Tongue (tissue), 2 donors: ENCODE results near the gene SVOPL. TPM values are rescaled to one million over a fixed set of nuclear protein-coding genes. Genes with fewer than 3 reads are reported as not detected.
"Not testable (repeated sequence)": the region's sequence is repeated elsewhere in the genome, so short reads cannot be mapped to it uniquely, and the experiment has no call there.

ENCODE experiments used
- DNase-seq: peaks from one replicate; pipeline ENCODE4 v3.0.0-alpha.2; 2015
- total RNA-seq: library from RNA; depleted of rRNA; stranded (reverse); fragments of >200 nt; gene quantifications from one replicate; pipeline ENCODE4 v1.2.3, GENCODE V29; 2014

Gene SVOPL
- 0.72 TPM for total RNA-seq

GRCh38 chr7:138700857-138701536 lies at the start of gene SVOPL:
SVOPL (minus strand) TSS chr7:138701362; CDS start chr7:138679045, 22,317 bp downstream.
- DNase-seq = no peak

GRCh38 chr7:138750473-138750872 lies 49.3 kb upstream of the SVOPL start:
- DNase-seq = no peak

GRCh38 chr7:138749960-138750359 lies 48.8 kb upstream of the SVOPL start:
- DNase-seq = no peak

- DNase-seq = no peak
Measured at GRCh38 chr7:138748666-138749065, 47.5 kb upstream of the SVOPL start.

DNA sequence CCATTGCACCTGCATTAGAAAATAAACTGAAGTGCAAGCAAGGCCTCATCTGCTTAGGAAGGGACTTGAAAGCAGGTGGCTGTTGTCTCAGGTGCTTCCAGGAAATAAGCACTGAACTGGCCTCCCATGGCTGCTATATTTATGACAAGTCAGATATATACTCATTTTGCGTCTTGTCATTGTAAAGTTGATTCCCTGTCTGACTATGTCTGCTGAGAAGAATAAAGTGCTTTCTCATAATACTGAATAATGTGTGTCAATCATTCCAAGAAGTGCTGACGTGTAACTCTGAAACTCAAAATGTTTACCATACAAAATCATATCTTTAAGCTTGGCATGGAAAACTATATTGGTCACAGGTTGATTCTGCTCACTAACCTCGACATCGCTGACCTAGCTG lies 44.9 kb upstream of the SVOPL start:
- DNase-seq = no peak

- no peak for DNase-seq
Measured at GRCh38 chr7:138745189-138745588, 44.0 kb upstream of the SVOPL start.

GRCh38 chr7:138741453-138741735 lies 40.2 kb upstream of the SVOPL start:
- no peak for DNase-seq

- no peak for DNase-seq
Measured at GRCh38 chr7:138739859-138740258, 38.7 kb upstream of the SVOPL start.

DNA sequence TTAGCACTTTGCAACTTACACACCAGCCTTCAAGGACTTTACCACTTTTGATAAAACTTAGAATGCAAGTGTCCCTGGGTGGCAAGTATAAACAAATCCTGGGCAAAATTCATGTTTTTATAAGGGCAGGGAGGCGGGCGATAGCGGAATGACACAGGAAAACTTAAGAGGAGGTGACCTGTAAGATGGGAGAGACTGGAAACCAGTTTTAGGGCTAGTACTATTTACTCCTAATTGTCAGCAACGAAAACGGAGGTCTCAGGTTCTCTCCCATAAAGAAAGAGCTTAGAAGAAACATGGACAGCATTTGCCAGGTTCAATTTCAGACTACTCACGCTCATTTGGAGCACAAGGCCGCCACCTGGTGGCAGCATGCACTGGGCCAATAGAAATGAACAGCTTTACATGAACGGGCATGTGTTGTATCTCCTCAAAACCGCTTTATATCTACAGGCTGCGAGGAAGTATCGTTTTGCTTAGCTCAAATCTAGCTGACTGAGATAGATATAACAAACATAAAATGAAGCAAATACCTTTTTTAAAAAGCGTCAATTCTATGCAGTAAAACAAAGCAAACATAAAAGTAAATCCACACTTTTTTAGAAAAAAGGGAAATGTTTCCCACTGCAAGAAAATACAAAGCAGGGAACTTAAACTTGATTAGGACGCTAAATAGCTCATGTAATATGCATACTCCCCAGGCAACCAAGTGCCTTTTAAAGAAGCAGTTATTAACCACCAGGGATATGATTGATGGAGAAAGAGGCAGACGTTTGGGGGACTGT lies 37.6 kb upstream of the SVOPL start:
- DNase-seq = peak; percentile 96

- DNase-seq = no peak
Measured at GRCh38 chr7:138738114-138738513, 37.0 kb upstream of the SVOPL start.

DNA sequence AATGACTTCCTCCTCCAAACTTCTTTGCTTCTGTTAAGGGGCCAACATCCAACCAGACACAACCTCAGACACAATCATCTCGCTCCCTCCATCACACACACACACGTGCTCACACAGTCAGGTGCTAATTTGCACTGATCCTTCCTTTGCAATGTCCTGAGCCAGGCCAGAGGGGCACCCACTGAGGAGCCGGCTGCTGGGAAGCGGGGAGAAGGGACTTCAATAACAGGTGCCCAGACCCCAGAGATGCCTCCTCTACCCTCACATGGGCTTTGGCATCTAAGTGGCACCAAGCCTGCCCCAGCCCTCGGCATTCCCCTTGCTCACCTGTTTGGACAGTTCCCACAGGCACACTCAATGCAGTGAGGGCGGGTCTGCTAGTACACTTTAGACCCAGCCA lies 34.2 kb upstream of the SVOPL start:
- no peak for DNase-seq

DNA sequence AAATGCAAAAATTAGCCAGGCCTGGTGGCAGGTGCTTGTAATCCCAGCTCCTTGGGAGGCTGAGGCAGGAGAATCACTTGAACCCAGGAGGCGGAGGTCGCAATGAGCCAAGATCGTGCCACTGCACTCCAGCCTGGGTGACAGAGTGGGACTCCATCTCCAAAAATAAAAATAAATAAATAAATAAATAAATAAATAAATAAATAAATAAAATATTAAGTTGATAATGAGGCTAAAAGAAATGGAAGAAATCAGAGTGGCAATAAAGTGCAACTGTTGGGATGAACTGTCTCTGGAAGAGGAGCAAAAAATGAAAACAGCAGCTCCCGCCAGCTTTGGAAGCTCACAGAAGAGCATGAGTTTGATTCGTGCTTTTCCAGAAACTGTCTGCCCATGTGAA lies 30.6 kb upstream of the SVOPL start:
- DNase-seq = not testable (repeated sequence)

DNA sequence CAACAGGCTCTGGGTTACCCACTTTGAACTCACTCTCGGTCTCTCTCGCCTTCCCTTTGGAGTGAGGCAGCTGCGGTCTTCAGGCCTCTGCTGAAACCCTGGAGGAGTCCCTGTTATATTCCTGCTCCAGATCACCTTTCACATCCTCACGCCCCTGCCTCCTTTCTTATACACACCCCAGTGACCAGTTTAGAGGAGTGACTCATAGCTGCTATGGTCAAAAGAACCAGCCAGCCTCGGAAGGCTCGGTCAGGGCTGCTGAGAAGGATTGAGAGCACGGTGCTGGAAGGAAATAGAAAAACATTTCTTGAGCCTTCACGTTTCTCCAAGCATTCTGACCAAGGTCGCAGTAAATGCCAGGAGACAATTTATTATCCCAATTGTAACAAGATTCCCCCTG lies 28.3 kb upstream of the SVOPL start:
- DNase-seq = no peak

DNA sequence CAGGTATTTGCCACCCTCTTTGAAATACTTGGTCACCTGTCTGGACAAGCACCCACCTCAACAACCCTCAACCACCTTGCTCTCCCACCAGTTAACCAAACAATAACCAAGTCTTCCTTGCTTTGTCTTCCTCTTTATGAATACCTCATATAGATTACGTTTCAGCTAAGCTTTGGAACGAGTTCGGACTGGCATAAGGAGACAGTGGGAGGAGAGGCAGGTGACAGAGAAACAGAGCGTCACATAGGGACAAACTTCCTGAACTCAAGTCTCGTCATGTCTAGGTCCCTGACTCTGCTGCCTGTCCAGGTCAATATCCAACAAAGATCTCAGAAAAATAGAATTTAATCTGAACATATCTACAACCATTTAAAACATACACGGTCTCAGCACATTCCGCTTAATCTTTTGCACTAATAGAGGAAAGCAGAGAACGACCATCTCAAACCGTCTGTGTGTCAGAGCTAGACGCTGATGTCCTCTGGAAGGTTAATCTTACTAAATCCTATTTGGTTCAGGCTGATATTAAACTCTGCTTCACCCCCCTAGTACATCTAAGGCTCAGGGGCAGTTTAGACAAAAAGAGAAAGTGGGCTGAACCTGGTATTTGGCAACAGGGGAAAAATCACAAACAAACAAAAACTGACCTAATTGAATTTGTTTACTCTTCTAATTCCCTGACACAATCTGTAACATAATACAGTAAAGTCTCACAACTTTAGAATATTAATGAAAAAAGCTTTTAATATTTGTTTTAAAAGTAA lies 26.4 kb upstream of the SVOPL start:
- DNase-seq = peak; percentile 49

DNA sequence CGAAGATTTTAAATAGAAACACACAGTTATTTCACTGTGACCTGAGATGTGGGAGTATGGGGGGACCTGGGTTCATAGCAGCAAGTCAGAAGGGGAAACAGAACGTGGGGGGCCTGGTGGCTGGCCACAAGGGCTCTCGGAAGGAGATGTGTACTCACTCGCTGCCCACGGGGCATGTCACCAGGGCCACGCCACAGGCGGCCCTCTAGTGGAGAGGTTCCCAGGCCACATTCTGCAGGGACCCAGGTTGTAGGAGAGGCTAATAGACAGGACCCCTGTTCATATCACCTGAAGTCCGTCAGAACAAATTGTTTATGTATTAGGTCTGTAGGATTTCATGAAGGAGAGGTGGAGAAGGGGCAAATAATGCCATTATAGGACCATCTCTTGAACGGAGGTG lies 25.1 kb upstream of the SVOPL start:
- no peak for DNase-seq

DNA sequence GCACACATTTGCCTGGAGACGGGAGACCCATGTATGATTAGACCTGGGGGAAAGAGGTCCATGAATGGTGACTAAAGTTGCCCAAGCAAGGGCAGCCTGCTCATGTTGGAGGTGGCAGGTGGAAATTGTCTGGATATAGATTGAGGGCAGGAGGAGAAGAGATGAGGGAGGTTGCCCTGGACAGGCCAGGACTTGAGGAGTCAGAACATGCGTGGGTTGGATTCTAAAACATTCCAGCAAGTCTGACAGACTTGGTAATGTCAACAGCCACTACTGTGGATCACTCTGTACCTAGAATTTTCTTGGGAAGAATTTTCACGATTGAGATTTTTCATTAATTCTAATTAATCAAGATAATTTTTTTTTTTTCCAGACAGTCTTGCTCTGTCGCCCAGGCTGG lies 19.1 kb upstream of the SVOPL start:
- DNase-seq = no peak

GRCh38 chr7:138716889-138717288 lies 15.7 kb upstream of the SVOPL start:
- DNase-seq = no peak

GRCh38 chr7:138713191-138713590 lies 12.0 kb upstream of the SVOPL start:
- DNase-seq = no peak

- no peak for DNase-seq
Measured at GRCh38 chr7:138712652-138713051, 11.5 kb upstream of the SVOPL start.

- peak; percentile 37 for DNase-seq
Measured at GRCh38 chr7:138710536-138711385, 9.6 kb upstream of the SVOPL start.

- no peak for DNase-seq
Measured at GRCh38 chr7:138705167-138705566, 4.0 kb upstream of the SVOPL start.

- no peak for DNase-seq
Measured at GRCh38 chr7:138701537-138701923, 368 bp upstream of the SVOPL start.

GRCh38 chr7:138699661-138700060 lies 1.5 kb downstream of the SVOPL start:
- DNase-seq = no peak
